Fibroblast of lung (primary cell): Measurements from ENCODE around the gene ADAMTS6. TPM values are rescaled to one million over a fixed set of nuclear protein-coding genes. Genes with fewer than 3 reads are reported as not detected.
"Not testable (repeated sequence)": the region's sequence is repeated elsewhere in the genome, so short reads cannot be mapped to it uniquely, and the experiment has no call there.

Experiments used
- DNase-seq, 2 donors: peaks; one replicate each; pipeline versions ENCODE4 v3.0.0 to v3.0.0-alpha.2; 2010; ENCODE audit warnings: low read depth in 2 of 2
- H2AFZ ChIP-seq: 2 replicates; pipeline ENCODE4 v1.5.1; 2012; ENCODE audit warnings: low read length, control low read depth, inconsistent platforms
- H3K27ac ChIP-seq: 2 replicates; pipeline ENCODE4 v1.5.1; 2011; ENCODE audit warnings: low read length, control low read depth; ENCODE audit not compliant: insufficient read depth
- H3K27me3 ChIP-seq: 2 replicates; pipeline ENCODE4 v1.5.1; 2011; ENCODE audit warnings: mild to moderate bottlenecking, low read length; ENCODE audit not compliant: control insufficient read depth, insufficient read depth
- H3K36me3 ChIP-seq: 2 replicates; pipeline ENCODE4 v1.5.1; 2011; ENCODE audit warnings: low read length; ENCODE audit not compliant: control insufficient read depth, insufficient read depth
- H3K4me1 ChIP-seq: 2 replicates; pipeline ENCODE4 v1.5.1; 2011; ENCODE audit warnings: low read length; ENCODE audit not compliant: control insufficient read depth, insufficient read depth; ENCODE audit errors: extremely low read depth
- H3K4me2 ChIP-seq: 2 replicates; pipeline ENCODE4 v1.5.1; 2011; ENCODE audit warnings: low read length, control low read depth; ENCODE audit not compliant: insufficient read depth; ENCODE audit errors: extremely low read depth
- H3K4me3 ChIP-seq, 4 experiments: fragments of 200-600 bp in 1 of 4; sonication (generic) in 1 of 4; replicated peaks in 1 of 4; 2 replicates each; pipeline ENCODE4 v1.5.1; 2011 to 2016; ENCODE audit warnings: low read length in 4 of 4, low read depth in 3 of 4, mild to moderate bottlenecking in 3 of 4, control low read depth in 2 of 4, inconsistent platforms in 1 of 4, mixed read lengths in 1 of 4; ENCODE audit not compliant: insufficient read depth in 1 of 4; ENCODE audit errors: control extremely low read depth in 1 of 4
- H3K79me2 ChIP-seq: 2 replicates; pipeline ENCODE4 v1.5.1; 2012; ENCODE audit warnings: mild to moderate bottlenecking, low read length, inconsistent platforms; ENCODE audit not compliant: control insufficient read depth, insufficient read depth
- H3K9ac ChIP-seq: 2 replicates; pipeline ENCODE4 v1.5.1; 2011; ENCODE audit warnings: mild to moderate bottlenecking, low read length, control low read depth; ENCODE audit not compliant: insufficient read depth
- H3K9me3 ChIP-seq: 2 replicates; pipeline ENCODE4 v1.5.1; 2012; ENCODE audit warnings: low read depth, low read length; ENCODE audit not compliant: control insufficient read depth, insufficient read depth
- H4K20me1 ChIP-seq: 2 replicates; pipeline ENCODE4 v1.5.1; 2011; ENCODE audit warnings: low read length; ENCODE audit not compliant: control insufficient read depth, insufficient read depth; ENCODE audit errors: extremely low read depth
- EZH2 ChIP-seq: IDR thresholded peaks from 2 replicates; pipeline ENCODE4 v1.5.1; 2012; ENCODE audit warnings: low read length, control low read depth, mild to moderate bottlenecking; ENCODE audit errors: missing control alignments
- polyA plus RNA-seq, 2 donors: library from polyadenylated mRNA; depleted of rRNA in 1 of 2; stranded (reverse) in 1 of 2; unstranded in 1 of 2; fragments of >200 nt; gene quantifications; 2 replicates each; pipeline ENCODE4 v1.2.1, GENCODE V29; 2011 to 2012; ENCODE audit warnings: missing spikeins in 1 of 2
- total RNA-seq: library from RNA; depleted of rRNA; stranded (reverse); fragments of >200 nt; gene quantifications from 2 replicates; pipeline ENCODE4 v1.2.1, GENCODE V29; 2014
- TF ChIP-seq, protein P1 (sequence below), 2 donors: IDR thresholded peaks in 1 of 2; conservative IDR thresholded peaks in 1 of 2; 1 replicate in 1 of 2; 2 replicates in 1 of 2; pipeline ENCODE4 v1.5.1; 2011 to 2012; ENCODE audit warnings: low read length in 2 of 2, control low read depth in 1 of 2, inconsistent platforms in 1 of 2, low read depth in 1 of 2, mild to moderate bottlenecking in 1 of 2

The ADAMTS6 gene
- total and polyA plus RNA-seq, 2 donors (not counting 1 experiment from before 2014, with no cell fraction given), result 7.5 to 45.2 TPM

DNA sequence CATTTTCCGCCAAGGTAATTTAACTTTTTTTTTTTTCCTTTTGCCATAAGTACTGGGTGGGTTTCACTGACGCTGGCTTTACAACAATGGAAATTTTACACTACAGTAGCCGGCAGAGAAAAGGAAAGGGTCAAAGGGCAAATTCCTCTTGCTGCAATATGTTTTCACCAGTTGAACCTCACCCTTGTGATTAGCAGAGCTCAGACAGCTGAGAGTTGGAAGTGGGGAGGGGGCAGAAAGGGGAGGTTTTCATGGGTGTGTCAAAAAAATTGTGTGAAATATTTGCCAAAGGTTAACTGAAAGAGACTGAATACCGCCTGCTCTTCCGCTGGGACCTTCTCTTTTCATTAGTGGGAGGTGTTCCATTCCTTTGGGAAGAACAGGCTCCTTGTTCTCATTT lies 296.9 kb downstream of the ADAMTS6 start:
- Histone ChIP-seq H3K4me1 (peaks cover 10% of the 10 kb centered on the region), H2AFZ (no peak overlapping the region), H3K27me3 (no peaks in the 10 kb centered on the region), H3K9me3 (no peaks in the 10 kb centered on the region), H3K9ac (no peak overlapping the region), H3K36me3 (no peaks in the 10 kb centered on the region), H3K79me2 (no peaks in the 10 kb centered on the region), H3K4me2 (no peak overlapping the region), H4K20me1 (no peaks in the 10 kb centered on the region), H3K4me3 (no peak overlapping the region), H3K27ac (no peak overlapping the region)
- no peak for DNase-seq
- TF ChIP-seq, protein P1, sequence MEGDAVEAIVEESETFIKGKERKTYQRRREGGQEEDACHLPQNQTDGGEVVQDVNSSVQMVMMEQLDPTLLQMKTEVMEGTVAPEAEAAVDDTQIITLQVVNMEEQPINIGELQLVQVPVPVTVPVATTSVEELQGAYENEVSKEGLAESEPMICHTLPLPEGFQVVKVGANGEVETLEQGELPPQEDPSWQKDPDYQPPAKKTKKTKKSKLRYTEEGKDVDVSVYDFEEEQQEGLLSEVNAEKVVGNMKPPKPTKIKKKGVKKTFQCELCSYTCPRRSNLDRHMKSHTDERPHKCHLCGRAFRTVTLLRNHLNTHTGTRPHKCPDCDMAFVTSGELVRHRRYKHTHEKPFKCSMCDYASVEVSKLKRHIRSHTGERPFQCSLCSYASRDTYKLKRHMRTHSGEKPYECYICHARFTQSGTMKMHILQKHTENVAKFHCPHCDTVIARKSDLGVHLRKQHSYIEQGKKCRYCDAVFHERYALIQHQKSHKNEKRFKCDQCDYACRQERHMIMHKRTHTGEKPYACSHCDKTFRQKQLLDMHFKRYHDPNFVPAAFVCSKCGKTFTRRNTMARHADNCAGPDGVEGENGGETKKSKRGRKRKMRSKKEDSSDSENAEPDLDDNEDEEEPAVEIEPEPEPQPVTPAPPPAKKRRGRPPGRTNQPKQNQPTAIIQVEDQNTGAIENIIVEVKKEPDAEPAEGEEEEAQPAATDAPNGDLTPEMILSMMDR (conservative IDR thresholded peaks at IDR 0.05 in 1 of 2, IDR thresholded peaks at IDR 0.05 in 1 of 2; ENCODE audit: low read depth in 1 of 2, low read length in 2 of 2), result no peak
- no peak for TF ChIP-seq EZH2

DNA sequence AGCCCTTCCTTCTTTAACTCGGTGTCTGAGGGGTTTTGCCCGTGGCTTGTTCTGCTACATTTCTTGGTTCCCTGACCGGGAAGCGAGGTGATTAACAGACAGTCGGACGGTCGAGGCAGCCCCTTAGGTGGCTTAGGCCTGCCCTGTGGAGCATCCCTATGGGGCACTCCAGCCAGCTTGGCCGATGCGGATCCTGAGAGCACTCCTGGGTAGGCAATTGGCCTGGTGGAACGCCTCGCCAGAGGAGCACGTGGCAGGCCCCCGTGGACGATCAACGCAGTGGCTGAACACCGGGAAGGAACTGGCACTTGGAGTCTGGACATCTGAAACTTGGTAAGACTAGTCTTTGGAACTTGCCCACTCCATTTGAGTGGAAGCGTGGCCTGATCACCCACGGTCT lies 307.5 kb downstream of the ADAMTS6 start:
- H3K27ac ChIP-seq, H3K9ac ChIP-seq, H4K20me1 ChIP-seq, H3K9me3 ChIP-seq, H3K4me2 ChIP-seq, H3K27me3 ChIP-seq, H3K36me3 ChIP-seq, H3K79me2 ChIP-seq, H3K4me3 ChIP-seq, DNase-seq, H2AFZ ChIP-seq, H3K4me1 ChIP-seq: not testable (repeated sequence)

GRCh38 chr5:65173130-65173525 lies 308.6 kb downstream of the ADAMTS6 start:
- H3K4me2 ChIP-seq, result no peak overlapping the region
- H3K79me2 ChIP-seq, result no peaks in the 10 kb centered on the region
- H3K4me1 ChIP-seq, result no peaks in the 10 kb centered on the region
- TF ChIP-seq EZH2, result no peak
- peaks cover 2% of the 10 kb centered on the region for H3K36me3 ChIP-seq
- H3K27me3 ChIP-seq, result no peaks in the 10 kb centered on the region
- H3K9me3 ChIP-seq, result no peaks in the 10 kb centered on the region
- DNase-seq, result peak in 1 of 2 donors; percentile 81
- H3K27ac ChIP-seq, result no peak overlapping the region
- no peak overlapping the region for H3K4me3 ChIP-seq
- H2AFZ ChIP-seq, result no peak overlapping the region
- no peaks in the 10 kb centered on the region for H4K20me1 ChIP-seq
- H3K9ac ChIP-seq, result no peak overlapping the region

DNA sequence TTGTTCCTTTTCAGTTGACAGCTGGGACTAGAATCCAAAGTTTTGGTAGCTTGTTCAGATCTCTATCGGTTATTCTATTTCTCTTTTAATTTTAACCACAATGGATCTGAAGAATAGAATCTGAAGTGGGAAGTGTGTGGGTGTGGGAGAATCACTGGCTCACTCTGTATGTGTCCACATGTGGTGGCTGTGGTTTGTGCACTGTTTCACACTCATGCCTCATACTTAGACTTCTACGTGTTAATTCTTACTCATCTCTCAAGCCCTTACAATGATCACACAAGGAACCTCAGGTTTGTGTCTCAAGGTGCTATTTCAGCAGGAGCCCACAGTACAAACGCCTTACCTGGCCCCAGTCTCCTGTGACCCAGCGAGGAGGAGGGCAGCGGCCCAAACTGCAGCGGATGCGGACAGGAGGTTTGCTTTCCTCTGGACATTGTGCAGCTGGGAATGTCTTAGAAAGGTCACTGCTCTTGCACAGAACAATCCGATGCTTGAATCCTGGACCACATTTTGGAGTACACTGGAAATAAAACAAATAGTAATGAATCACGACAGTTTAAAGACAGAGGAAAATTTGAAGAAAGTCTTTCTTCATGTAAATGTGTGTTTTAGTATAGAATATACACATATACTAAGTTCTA lies 309.1 kb downstream of the ADAMTS6 start:
- Histone ChIP-seq H2AFZ (no peak overlapping the region), H3K27me3 (no peaks in the 10 kb centered on the region), H3K79me2 (no peaks in the 10 kb centered on the region), H3K9ac (no peak overlapping the region), H4K20me1 (no peaks in the 10 kb centered on the region), H3K4me2 (no peak overlapping the region), H3K9me3 (no peaks in the 10 kb centered on the region), H3K27ac (no peak overlapping the region), H3K4me1 (no peaks in the 10 kb centered on the region), H3K4me3 (no peak overlapping the region), H3K36me3 (peaks cover 2% of the 10 kb centered on the region)
- TF ChIP-seq EZH2, result no peak
- TF ChIP-seq, protein P1 (conservative IDR thresholded peaks at IDR 0.05 in 1 of 2, IDR thresholded peaks at IDR 0.05 in 1 of 2; ENCODE audit: low read depth in 1 of 2, low read length in 2 of 2), result no peak
- DNase-seq, result peak in 1 of 2 donors; percentile 99
